DMS79 treated with DMSO at 0.1 percent for 48 hours (cell line): ENCODE data around the gene PAQR7.
A peak's percentile ranks its signal among the peaks of the same experiment; 100 is the strongest.

ENCODE experiments used
- DNase-seq: peaks from one replicate; lab custom pipeline; 2025; lab: John Stamatoyannopoulos, UW

Gene PAQR7

DNA sequence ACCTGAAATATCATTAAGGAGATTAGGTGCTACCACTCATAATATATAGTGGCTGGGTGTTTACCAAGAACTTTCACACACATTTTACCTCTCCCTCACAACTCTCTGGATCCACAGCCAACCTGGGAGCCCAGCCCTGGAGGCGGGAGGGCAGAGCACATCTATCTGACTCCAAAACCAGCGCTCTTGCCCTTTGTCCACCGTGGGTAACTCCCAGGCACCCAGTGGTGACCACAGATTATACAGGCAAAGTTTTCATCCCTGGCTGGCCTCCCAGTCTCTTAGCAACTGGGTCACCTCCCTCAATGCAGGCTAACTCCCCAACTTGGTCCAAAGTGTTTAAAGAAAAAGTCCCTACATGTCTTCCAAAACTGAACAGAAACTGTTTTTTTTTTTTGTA lies 2.4 kb downstream of the PAQR7 start:
- DNase-seq: no peak

DNA sequence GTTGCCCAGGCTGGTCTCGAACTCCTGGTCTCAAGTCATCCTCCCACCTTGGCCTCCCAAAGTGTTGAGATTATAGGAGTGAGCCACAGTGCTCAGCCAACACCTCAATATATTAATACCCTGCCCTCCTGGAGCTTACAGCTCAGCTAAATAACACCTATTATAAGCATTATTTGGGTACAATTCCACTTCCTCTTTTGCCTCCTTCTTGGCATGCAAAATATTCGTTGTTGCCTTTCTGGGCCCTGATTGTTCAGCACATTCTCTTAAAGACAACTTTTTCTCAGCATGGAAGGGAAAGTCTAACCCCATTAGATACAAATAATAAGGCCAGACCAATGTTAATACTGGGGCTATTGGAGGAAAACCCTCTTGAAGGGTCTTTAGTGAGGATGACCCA lies 2.8 kb downstream of the PAQR7 start:
- DNase-seq: no peak

- DNase-seq: no peak
Measured at GRCh38 chr1:25871704-25872494, 3.6 kb downstream of the PAQR7 start.

GRCh38 chr1:25871086-25871703 lies 4.3 kb downstream of the PAQR7 start:
- DNase-seq: no peak

GRCh38 chr1:25870614-25871013 lies 4.9 kb downstream of the PAQR7 start:
- no peak for DNase-seq

- DNase-seq: no peak
Measured at GRCh38 chr1:25869909-25870606, 5.5 kb downstream of the PAQR7 start.

- no peak for DNase-seq
Measured at GRCh38 chr1:25867210-25867991, 8.1 kb downstream of the PAQR7 start.

- DNase-seq: no peak
Measured at GRCh38 chr1:25866288-25866687, 9.2 kb downstream of the PAQR7 start.

DNA sequence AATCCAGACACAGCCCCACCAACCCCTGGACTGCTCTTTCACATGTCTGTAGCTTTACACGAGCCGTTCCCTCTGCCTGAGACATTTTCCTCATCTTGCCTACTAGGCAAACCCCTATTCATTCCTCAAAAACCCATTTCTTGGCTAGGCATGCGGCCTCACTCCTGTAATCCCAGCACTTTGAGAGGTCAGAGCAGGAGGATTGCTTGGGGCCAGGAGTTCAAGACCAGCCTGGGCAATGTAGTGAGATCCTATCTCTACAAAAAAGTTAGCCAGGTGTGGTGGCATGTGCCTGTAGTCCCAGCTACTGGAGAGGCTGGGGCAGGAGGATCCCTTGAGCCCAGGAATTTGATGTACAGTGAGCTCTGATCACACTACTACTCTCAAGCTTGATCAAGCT lies 11.1 kb downstream of the PAQR7 start:
- no peak for DNase-seq

GRCh38 chr1:25863486-25864262 lies 11.8 kb downstream of the PAQR7 start:
- no peak for DNase-seq

DNA sequence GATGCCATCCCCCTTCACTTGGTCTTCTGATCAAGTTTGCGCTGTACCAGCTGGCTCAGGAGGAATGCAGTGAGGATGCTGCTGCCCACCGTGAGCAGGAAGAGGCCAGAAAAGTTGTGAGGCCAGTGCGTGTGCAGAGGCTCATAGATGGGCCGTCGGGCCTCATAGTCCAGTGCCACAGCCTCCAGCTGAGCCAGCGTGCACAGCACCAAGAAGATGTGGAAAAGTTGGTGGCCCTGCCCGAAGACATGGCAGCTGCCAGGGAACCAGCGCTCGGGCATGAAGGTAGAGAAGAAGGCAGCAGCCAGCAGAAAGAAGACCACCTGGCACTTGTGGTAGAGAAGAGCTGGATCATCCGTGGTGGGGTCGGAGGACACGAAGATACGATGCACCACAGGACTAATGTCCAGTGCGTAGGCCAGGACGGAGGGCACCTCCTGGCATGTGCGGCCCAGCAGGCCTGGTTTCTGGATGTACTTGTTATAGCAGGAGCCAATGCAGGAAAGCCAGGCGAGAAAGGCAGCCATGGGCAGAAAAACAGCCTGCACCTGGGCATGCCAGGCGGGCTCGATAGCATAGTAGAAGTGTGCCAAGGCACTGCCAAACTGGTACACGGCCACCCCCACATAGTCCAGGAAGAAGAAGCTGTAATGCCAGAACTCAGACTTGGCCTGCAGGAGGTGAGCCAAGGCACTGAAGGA lies 12.6 kb downstream of the PAQR7 start:
- no peak for DNase-seq

DNA sequence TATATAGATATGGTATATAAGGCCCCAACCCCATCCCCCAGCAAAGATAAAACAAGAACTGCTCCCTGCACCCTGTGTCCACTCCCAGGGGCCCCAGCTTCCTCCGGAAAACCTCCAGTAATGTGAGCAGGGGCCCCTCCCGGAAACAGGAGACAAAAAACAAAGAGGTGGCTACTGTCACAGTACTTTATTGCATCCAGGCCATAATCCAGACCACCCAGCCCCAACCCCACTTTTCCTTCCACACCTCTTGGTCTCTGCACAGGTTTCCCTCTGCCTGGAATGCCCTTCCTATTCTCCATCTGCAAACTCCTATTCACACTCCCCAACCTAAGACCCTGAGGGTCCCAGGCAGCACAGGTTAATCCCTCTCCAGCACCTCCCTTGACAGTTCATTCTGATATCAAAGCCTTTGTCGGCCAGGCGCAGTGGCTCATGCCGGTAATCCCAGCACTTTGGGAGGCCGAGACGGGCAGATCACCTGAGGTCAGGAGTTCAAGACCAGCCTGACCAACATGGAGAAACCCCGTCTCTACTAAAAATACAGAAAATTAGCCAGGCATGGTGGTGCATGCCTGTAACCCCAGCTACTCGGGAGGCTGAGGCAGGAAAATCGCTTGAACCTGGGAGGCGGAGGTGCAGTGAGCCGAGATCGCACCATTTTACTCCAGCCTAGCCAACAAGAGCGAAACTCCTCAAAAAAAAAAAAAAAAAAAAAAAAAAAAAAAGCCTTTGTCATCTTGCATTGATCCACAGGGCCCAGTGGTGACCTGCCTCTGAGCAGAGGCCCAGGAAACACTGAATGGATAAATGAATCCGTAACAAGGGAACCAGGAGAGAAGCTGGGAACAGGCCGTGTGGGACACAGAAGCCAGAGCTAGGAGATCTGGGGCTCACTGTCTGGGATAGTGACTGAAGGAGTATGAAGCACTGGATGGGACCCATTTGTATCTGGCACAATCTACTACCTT lies 13.9 kb downstream of the PAQR7 start:
- no peak for DNase-seq

DNA sequence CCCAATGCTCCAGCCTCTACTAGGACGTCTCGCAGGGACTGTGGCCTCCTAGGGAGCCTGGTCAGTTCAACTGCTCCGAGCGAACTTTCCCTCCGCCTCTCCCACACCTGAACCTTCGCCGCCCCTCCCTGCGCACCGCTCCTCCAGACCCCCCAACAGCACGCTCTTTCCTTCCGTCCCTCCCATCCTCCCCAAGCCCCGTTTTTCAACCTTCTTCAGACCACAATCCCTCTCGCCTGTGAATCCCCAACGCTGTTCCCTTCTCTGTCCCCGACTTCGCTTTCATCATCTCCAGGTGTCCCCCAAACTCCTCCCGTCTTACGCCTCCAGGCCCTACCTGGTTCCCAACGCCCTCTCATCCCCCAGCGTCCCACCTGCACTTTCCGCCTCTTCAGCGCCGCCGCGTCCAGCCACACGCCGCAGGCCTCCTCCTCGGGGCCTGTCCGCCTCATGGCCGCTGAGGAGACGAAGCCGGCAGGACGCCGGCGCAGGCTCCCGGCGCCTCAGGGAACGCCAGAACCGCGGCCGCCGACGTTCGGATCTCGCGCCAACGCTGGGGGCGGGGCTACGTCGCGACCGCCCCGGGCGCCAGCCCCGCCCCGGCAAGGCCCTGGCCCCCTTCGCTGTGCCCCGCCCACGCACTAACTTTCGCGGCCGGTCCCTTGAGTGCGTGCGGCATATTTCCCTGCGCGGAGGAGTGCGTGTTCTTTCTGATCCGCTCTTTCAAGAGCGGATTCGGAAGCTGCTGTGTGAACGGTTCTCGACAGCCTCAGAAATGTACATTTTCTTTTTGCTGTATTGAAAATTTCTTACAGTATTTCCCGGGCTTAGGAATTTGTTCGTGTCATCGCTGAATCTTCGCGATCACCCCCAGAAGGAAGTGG lies 16.4 kb downstream of the PAQR7 start, which contains the start of gene AUNIP:
TSS of gene AUNIP (minus strand) at position 552 of the 884 bp plus-strand sequence. CDS start at position 452, 100 bp downstream.
- peak; percentile 87 for DNase-seq

DNA sequence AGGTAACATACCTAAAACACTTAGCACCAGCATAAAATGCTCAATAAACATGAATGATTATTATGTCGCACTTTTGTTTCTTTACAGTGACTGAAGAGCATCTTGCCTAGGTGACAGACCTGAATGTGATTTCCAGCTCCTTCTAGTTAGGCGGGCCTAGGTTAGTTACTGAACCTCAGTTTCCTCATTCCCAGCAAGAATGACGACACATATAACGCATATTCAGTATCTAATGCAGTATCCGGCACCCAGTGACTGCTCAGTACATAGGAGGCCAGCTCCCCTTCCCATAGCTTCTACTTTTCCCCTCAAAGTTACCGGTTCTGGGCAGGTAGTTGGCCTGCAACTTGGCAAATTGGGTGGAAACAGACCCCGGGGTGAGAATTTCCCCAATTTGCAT lies 17.0 kb downstream of the PAQR7 start:
- no peak for DNase-seq

DNA sequence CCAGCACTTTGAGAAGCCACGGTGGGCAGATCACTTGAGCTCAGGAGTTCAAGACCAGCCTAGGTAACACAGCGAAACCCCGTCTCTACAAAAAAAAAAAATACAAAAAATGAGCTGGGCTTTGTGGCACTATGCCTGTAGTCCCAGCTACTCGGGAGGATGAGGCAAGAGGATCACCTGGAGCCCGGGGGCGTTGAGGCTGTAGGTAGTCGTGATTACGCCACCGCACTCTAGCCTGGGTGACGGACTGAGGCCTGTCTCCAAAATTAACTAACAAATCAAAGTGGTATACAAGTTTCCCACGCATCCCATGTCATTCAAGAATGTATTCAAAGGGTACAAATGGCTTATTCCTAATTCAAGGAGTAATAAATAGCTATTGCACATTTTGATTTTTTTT lies 18.7 kb downstream of the PAQR7 start:
- DNase-seq: no peak

DNA sequence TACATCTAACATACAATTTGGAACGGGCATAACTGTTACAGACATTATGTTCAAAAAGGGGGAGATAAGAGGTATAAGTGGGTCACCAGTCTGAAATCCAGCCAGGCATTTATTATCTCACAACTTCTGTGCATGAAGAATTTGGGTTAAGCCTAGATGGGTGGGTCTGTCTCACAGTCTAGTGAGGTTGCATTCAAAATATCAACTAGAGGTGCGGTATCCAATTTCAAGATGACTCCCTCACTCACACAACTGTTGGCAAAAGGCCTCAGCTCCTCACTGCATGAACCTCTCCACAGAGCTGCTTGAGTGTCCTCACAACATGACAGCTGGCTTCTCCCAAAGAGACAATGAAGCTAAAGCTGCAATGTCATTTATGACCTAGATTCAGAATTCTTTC lies 21.0 kb downstream of the PAQR7 start:
- DNase-seq: peak; percentile 75

DNA sequence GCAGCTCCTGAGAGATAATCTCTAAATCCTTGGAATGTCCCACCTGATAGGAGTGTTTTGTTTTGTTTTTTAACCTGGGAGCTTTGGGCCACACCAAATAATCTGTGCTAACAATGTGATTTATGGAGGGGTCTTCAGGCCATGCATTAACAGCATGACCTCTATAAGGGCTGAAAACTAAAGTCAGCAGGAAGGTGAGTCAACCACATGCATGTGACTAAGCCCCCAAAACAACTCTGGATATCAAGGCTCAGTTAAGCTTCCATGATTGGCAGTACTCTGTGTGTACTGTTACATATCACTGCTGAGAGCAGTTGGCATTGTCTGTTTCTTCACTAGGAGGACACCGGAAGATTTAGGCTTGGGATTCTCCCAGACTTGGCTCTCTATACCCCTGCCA lies 27.0 kb downstream of the PAQR7 start:
- no peak for DNase-seq

DNA sequence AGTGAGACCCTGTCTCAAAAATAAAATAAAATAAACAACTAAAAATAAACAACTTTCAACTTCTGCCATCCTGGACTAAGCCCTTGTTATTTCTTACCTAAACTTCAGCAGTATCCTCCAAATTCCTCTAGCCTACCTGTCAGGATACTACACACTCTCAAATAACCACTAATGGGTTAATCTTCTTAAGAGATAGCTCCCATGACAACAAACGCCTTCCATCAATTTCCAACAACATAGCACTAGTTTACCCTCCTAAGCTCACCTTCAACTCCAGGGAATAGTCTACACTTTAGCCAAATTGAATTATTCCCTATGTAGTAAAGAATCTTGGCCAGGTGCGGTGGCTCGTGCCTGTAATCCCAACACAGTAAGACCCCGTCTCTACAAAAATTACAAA lies 27.6 kb downstream of the PAQR7 start:
- DNase-seq: no peak

- no peak for DNase-seq
Measured at GRCh38 chr1:25845664-25846063, 29.8 kb downstream of the PAQR7 start.
